ENCODE results near the gene TSPAN18. TPM values are rescaled to one million over a fixed set of nuclear protein-coding genes. Genes with fewer than 3 reads are reported as not detected.

TSPAN18 gene
- total RNA-seq, 1 donor from 2014 or later: 13.9 TPM

DNA sequence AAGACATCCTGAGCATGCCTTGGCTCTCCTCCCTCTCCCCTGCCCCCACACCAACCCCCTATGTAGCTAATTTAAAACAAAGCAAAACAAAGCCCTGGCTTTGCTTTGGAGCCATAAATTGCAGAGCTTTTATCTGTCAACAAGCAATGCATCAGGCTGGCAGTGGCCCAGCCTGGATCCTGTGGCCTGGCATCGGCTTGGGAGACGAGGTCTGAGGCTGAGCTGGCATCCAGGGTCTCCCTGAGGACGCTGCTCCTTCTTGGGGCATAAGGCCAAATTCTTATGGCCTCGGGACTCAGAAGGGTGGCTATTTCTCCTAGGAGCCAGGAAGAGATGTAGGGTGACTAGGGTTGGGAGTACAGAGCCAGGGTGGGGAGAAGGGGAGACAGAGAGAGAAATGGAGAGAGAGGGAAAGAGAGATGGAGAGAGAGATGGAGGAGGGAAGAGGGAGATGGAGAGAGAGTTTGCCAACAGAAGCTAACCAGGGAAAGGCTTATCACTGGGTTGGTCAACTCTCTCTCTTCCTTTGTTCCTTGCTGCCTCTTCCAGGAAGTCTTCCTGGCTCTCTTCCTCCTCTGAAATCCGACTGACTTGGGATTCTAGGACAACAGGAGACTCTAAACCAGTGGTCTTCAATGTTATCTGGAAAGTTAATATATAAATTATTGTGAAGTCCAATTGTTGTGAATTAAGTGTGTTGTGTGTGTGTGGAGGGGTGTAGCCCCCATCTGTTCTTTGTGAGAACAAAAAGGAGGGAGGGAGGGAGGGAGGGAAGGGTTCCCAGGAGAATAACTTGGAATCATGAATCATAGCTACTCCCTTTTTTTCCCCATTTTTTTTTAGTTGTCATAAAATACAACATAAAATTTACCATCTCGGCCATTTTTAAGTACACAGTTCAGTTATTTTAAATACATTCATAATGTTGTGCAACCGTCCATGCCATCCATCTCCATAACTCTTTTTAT, 29.1 kb downstream of the TSPAN18 start:
- FAIRE-seq (no peak), DNase-seq (ENCODE audit: low spot score in 2 of 2) (no peak)

DNA sequence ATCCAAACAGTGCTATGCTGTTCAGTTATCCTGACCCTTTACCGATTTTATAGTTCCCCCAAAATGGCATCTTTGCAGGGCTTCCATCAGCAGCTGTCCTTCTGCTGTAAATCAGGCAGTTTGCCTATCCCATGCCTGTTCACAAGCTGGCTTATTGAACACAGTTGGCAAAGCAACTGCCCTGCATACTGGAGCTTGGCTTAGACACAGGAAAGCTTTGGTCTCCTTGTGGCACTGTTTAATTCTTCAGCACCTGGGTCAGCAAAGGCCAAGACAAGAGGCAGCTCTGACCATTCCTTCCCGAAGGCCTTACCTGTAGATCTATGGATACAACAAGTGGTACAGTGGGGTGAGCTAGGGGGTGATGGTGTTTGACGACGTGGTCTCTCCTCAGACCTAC, 32.2 kb downstream of the TSPAN18 start:
- DNase-seq (ENCODE audit: low spot score in 2 of 2): no peak
- FAIRE-seq: no peak

- FAIRE-seq: no peak
These were observed 33.1 kb downstream of the TSPAN18 start for GRCh38 chr11:44759743-44760476.

DNA sequence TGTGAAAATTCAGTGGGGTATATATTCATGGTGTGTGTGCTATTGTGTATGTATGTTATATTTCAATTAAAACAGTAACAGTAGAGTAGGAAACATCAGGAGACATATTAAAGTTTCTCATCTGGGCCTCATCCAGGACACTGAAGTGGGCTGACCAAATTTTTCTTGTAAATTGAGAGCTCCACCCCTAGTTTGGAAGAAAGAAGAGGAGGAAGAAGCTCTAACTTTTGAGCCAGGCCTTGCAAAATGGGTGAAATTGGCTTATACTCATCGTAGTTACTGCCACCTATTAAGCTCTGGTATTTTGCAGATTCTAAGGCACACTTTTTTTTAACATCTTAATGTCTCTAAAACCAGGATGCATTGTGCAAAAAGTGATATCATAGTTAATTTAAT, 33.7 kb downstream of the TSPAN18 start:
- FAIRE-seq: no peak
- no peak for DNase-seq (ENCODE audit: low spot score in 2 of 2)

More at GRCh38 chr11:44759743-44760476, 33.1 kb downstream of the TSPAN18 start:
- DNase-seq (ENCODE audit: low spot score in 2 of 2): no peak

- FAIRE-seq: no peak
- no peak for DNase-seq (ENCODE audit: low spot score in 2 of 2)
These were observed 34.3 kb downstream of the TSPAN18 start for GRCh38 chr11:44760917-44761550.

GRCh38 chr11:44761551-44761961, 34.8 kb downstream of the TSPAN18 start:
- FAIRE-seq (no peak), DNase-seq (ENCODE audit: low spot score in 2 of 2) (no peak)

- FAIRE-seq: no peak
- DNase-seq (ENCODE audit: low spot score in 2 of 2): no peak
These were observed 36.5 kb downstream of the TSPAN18 start for GRCh38 chr11:44763121-44763820.

DNA sequence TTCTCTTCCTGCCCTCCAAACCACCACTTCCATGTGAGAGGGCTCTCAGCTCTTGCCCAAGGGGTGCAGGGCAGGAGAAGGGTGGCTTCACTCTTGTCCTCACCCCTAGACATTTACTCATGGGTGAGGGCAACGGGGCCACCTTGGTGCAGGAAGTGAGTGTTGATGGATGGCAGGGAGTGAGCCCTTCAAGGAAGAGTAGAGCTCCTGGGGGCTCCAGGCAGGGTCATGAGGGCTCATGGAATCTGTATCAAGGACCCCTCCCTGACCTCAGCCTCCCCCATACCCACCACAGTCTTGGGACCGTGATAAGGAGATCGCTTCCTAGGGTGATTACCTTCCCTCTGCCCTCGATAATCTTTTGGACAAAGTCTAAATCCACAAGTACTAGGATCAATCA, 37.8 kb downstream of the TSPAN18 start:
- FAIRE-seq: no peak
- no peak for DNase-seq (ENCODE audit: low spot score in 2 of 2)

DNA sequence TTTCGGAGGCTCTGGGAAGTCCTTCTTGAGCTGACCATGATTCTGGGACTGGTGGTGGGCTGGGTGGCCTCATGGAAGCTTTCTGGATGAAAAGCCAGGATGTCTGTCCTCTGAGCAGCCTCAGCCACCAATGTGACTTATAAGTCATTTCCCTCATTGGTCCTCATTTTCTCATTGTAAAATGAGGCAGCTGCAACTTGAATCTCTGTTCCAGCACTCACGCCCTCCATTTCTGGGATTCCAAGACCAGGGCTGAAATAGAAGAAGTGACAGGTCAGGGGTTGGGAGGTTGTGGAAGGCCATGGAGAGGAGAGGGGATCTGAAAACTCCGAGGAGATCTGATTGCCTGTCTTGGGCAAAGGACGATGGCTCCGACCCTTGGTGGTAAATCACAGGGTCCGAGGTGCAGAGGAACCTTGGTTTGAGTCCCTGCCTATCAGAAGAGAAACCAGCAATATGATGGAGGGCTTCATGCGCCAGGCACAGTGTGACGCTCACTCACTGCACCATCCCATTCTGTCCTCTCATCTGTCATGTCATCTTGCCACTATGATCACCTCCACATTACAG, 38.3 kb downstream of the TSPAN18 start:
- FAIRE-seq (no peak), DNase-seq (ENCODE audit: low spot score in 2 of 2) (no peak)

DNA sequence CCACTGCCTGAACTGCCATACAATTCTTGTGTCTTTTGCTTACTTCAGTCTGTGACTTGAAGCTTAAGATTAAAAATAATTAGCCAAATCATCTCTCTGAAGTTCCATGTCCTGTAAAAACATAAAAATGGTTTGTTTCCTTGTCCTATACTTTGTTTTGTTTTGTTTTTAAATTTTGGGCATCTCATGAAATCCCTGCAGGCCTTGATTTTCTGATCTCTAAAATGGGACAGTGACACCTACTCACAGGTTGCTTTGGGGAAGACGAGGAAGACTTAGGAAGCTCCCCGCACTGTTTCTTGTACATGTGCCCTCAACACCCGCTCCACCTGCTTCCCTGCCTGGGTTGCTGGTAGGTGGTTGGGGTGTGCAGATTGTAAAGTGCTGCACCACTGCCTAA, 38.9 kb downstream of the TSPAN18 start:
- DNase-seq (ENCODE audit: low spot score in 2 of 2) (no peak), FAIRE-seq (no peak)

GRCh38 chr11:44766112-44766971, 39.6 kb downstream of the TSPAN18 start:
- no peak for DNase-seq (ENCODE audit: low spot score in 2 of 2)

DNA sequence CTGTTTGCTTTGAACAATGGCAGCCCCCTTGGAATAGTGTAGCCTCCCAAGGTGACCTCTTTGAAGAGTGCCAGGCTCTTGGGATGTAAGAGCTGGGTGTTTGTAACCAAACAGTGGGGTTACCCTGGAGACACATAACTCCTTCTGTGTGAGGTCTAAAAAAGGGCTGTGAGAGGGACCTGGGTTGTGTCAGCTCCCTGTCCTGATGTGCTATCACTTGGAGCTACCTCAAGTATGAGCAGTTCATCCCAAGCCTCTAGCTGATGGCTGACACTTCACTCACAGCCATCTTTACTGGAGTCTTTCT, 40.2 kb downstream of the TSPAN18 start:
- no peak for FAIRE-seq

More at GRCh38 chr11:44766112-44766971, 39.6 kb downstream of the TSPAN18 start:
- no peak for FAIRE-seq

GRCh38 chr11:44767421-44767820, 40.7 kb downstream of the TSPAN18 start:
- FAIRE-seq: no peak
- DNase-seq (ENCODE audit: low spot score in 2 of 2): no peak

More for the DNA sequence above, 40.2 kb downstream of the TSPAN18 start:
- no peak for DNase-seq (ENCODE audit: low spot score in 2 of 2)

DNA sequence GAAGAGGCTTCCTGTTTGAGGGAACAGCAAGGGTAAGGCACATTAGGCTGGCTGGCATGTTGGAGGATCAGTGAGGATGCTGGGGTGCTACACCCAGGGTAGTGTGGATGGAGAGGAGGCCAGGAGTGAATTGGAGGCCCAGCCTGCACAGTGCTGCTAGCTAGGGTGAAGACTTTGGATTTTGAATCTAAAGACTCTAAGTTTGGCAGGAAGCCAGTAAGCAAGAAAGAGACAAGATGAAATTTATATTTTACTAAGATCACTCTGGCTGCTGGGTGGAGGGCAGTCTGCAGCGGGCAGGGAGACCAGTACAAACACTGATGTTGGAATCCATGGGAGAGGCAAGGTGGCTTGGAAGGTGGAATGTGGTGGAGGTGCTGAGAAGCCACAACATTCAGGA, 43.6 kb downstream of the TSPAN18 start:
- DNase-seq (ENCODE audit: low spot score in 2 of 2): no peak
- FAIRE-seq: no peak

- FAIRE-seq: no peak
- no peak for DNase-seq (ENCODE audit: low spot score in 2 of 2)
These were observed 44.5 kb downstream of the TSPAN18 start for GRCh38 chr11:44771252-44771734.

GRCh38 chr11:44771841-44772240, 45.1 kb downstream of the TSPAN18 start:
- FAIRE-seq (no peak), DNase-seq (ENCODE audit: low spot score in 2 of 2) (no peak)

DNA sequence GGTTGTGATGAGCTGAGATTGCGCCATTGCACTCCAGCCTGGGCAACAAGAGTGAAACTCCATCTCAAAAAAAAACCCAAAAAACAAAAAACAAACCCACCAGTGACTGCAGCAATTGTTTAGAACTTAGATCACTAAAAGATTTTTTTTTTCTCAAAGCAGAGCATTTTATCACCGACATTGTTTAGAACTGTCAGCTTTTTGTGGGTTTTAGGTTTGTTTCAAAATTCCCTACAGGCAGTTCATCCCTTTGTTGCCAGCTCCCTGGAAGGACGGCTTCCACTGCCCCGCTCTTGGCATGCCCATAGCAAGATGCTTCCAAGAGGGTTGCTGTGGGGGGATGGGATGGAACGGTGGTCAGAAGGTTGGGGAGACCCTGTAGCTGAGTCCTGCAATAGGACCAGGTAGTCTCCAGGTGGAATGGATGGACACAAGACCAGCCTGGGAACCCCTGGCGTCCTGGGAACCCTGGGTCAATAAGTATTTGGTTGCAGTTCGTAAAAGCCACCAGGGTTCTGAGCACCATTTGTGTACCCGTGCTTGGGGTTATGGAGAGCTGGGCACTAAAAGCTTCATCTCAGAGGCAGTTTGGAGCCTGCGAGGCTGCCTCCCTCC, 46.7 kb downstream of the TSPAN18 start:
- DNase-seq (ENCODE audit: low spot score in 2 of 2): no peak
- FAIRE-seq: no peak

DNA sequence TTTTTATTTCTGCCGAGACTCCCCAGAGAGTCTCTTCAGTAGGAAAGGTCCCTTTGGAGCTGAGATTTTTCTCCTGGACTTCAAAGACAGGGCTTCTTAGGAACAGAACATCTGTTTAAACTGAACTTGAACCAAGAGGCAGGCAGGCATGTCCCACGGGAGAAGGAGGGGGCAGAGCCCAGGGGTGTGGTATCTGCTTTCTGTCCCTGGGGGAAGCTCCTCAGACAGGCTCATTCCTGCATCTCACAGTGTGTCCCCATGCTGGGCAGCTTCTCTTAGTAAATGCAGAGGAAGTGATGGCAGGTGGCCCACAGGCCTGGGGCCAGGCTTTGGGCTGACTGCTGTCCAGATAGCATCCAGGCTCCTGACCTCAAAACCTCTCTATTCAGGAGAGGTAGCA, 47.3 kb downstream of the TSPAN18 start:
- FAIRE-seq: no peak
- no peak for DNase-seq (ENCODE audit: low spot score in 2 of 2)

DNA sequence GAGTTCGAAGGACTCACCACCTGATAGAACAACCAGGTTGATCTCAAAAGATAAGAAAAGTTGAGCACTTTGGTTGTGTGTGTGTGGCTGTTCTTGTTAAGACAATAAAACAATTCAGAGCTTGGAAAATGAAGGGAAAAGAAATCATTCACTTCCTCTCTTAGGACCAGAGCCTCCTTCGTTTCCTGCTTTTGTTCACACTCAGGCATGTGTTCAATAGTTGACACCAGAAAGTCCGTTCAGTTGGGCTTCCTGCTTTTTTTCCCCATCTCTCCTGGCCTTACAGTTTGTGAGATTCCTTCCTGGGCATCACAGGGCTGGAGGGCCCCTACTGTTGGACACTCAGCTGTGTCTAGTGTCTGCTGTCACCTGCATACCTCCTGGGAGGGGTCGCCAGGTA, 48.0 kb downstream of the TSPAN18 start:
- no peak for FAIRE-seq
- DNase-seq (ENCODE audit: low spot score in 2 of 2): no peak
